GM23338 (cell line): ENCODE data around the gene FAF1. TPM values are rescaled to one million over a fixed set of nuclear protein-coding genes. Genes with fewer than 3 reads are reported as not detected.

ENCODE experiments used
- ATAC-seq: fragments of 200-7000 bp; cut with Tn5 transposase; 3 replicates; pipeline ENCODE4 v1.9.1; 2020
- DNase-seq: peaks from one replicate; pipeline ENCODE4 v3.0.0-alpha.2; 2015; ENCODE audit warnings: low spot score
- H2AFZ ChIP-seq: fragments of 200-600 bp; sonication (generic); 2 replicates; pipeline ENCODE4 v1.8.0; 2016; ENCODE audit warnings: antibody characterized with exemption, mild to moderate bottlenecking, moderate library complexity
- H3F3A ChIP-seq: fragments of 200-600 bp; sonication (generic); replicated peaks from 2 replicates; pipeline ENCODE4 v1.8.0; 2017; ENCODE audit warnings: antibody characterized with exemption, mixed run types, low read depth
- H3K27ac ChIP-seq: fragments of 200-600 bp; sonication (generic); 2 replicates; pipeline ENCODE4 v1.6.1; 2016; ENCODE audit warnings: low read depth
- H3K27me3 ChIP-seq: fragments of 200-600 bp; sonication (generic); 2 replicates; pipeline ENCODE4 v1.8.0; 2016; ENCODE audit warnings: mild to moderate bottlenecking, mixed run types, moderate library complexity; ENCODE audit not compliant: insufficient read depth
- H3K36me3 ChIP-seq: fragments of 200-600 bp; sonication (generic); 2 replicates; pipeline ENCODE4 v1.8.0; 2016; ENCODE audit warnings: mild to moderate bottlenecking; ENCODE audit not compliant: insufficient read depth
- H3K4me1 ChIP-seq: fragments of 200-600 bp; sonication (generic); 2 replicates; pipeline ENCODE4 v1.8.0; 2016; ENCODE audit warnings: mild to moderate bottlenecking, moderate library complexity; ENCODE audit not compliant: insufficient read depth
- H3K4me2 ChIP-seq: fragments of 200-600 bp; sonication (generic); 2 replicates; pipeline ENCODE4 v1.7.1; 2017; ENCODE audit warnings: mixed run types
- H3K4me3 ChIP-seq: fragments of 200-600 bp; sonication (generic); 2 replicates; pipeline ENCODE4 v1.6.1; 2016; ENCODE audit warnings: mixed run types
- H3K79me2 ChIP-seq: fragments of 200-600 bp; sonication (generic); replicated peaks from 2 replicates; pipeline ENCODE4 v1.8.0; 2017; ENCODE audit warnings: mild to moderate bottlenecking; ENCODE audit not compliant: insufficient read depth
- H3K9me2 ChIP-seq: fragments of 200-600 bp; sonication (generic); 2 replicates; pipeline ENCODE4 v1.8.0; 2017; ENCODE audit not compliant: insufficient read depth
- H4K20me1 ChIP-seq: fragments of 200-600 bp; sonication (generic); replicated peaks from 2 replicates; pipeline ENCODE4 v1.8.0; 2017; ENCODE audit warnings: mild to moderate bottlenecking; ENCODE audit not compliant: insufficient read depth
- H3K27ac Mint-ChIP-seq: 2 replicates; pipeline ENCODE4 v1.8.0; 2020; ENCODE audit warnings: inconsistent platforms, mild to moderate bottlenecking, moderate library complexity, mixed read lengths
- H3K27me3 Mint-ChIP-seq: 3 replicates; pipeline ENCODE4 v1.8.0; 2022; ENCODE audit warnings: low read depth, mild to moderate bottlenecking, moderate library complexity, mixed read lengths, inconsistent platforms; ENCODE audit not compliant: insufficient read depth, poor library complexity
- H3K36me3 Mint-ChIP-seq: 3 replicates; pipeline ENCODE4 v1.8.0; 2021; ENCODE audit warnings: low read depth, mild to moderate bottlenecking, inconsistent platforms, moderate library complexity, mixed read lengths
- H3K4me1 Mint-ChIP-seq: 3 replicates; pipeline ENCODE4 v1.8.0; 2020; ENCODE audit warnings: mild to moderate bottlenecking, inconsistent platforms, mixed read lengths
- H3K4me3 Mint-ChIP-seq: 3 replicates; pipeline ENCODE4 v1.8.0; 2021; ENCODE audit warnings: moderate library complexity, mild to moderate bottlenecking, inconsistent platforms, mixed read lengths
- H3K9me3 Mint-ChIP-seq: 3 replicates; pipeline ENCODE4 v1.8.0; 2020; ENCODE audit warnings: moderate library complexity, mild to moderate bottlenecking, inconsistent platforms, mixed read lengths
- ETS1 ChIP-seq: IDR thresholded peaks from 2 replicates; pipeline ENCODE4 v1.6.1; 2016; ENCODE audit warnings: antibody characterized with exemption
- ZNF114 ChIP-seq: fragments of 250-450 bp; sonication (Bioruptor Pico); IDR thresholded peaks from 2 replicates; pipeline ENCODE4 v1.5.0; 2020; ENCODE audit warnings: mild to moderate bottlenecking, moderate library complexity
- ZNF462 ChIP-seq: fragments of 250-450 bp; sonication (Bioruptor Pico); IDR thresholded peaks from 2 replicates; pipeline ENCODE4 v1.5.0; 2020; ENCODE audit warnings: mild to moderate bottlenecking, moderate library complexity
- polyA plus RNA-seq: library from polyadenylated mRNA; unstranded; fragments of >200 nt; fragmentation: Nextera tagmentation; extraction: Ambion mirVana; gene quantifications from 2 replicates; pipeline ENCODE4 v1.2.1, GENCODE V29; 2016
- total RNA-seq: library from RNA; depleted of rRNA; stranded (reverse); fragments of >200 nt; shearing (Covaris generic); gene quantifications from 2 replicates; pipeline ENCODE4 v1.2.3, GENCODE V29; 2014

Gene FAF1
- total and polyA plus RNA-seq, 2 experiments from 2014 or later = 24.1 to 53.2 TPM

GRCh38 chr1:50923564-50923963, 36.5 kb downstream of the FAF1 start (continued):
- TF ChIP-seq ZNF462 (CRISPR knock-in tag) = no peak

- no peak overlapping the region for H2AFZ ChIP-seq
These were observed 39.0 kb downstream of the FAF1 start for GRCh38 chr1:50921029-50921428.

GRCh38 chr1:50920409-50920808, 39.7 kb downstream of the FAF1 start:
- Histone ChIP-seq H3F3A (no peaks in the 10 kb centered on the region), H3K36me3 (no peaks in the 10 kb centered on the region), H3K79me2 (peaks cover 82% of the 10 kb centered on the region), H4K20me1 (peaks cover 19% of the 10 kb centered on the region), H3K4me3 (no peak overlapping the region), H3K27me3 (no peaks in the 10 kb centered on the region), H3K27ac (no peak overlapping the region), H2AFZ (no peak overlapping the region), H3K4me2 (no peak overlapping the region), H3K9me2 (no peaks in the 10 kb centered on the region), H3K4me1 (no peaks in the 10 kb centered on the region)
- H3K27me3 Mint-ChIP-seq = peaks cover 5% of the 10 kb centered on the region
- no peaks in the 10 kb centered on the region for H3K36me3 Mint-ChIP-seq
- H3K4me1 Mint-ChIP-seq = peaks cover 3% of the 10 kb centered on the region; the same call in 1 of the 3 replicates
- no peak overlapping the region for H3K4me3 Mint-ChIP-seq
- DNase-seq (no peak), ATAC-seq (no peak)
- no peak overlapping the region for H3K27ac Mint-ChIP-seq
- H3K9me3 Mint-ChIP-seq = no peaks in the 10 kb centered on the region
- TF ChIP-seq ETS1 = no peak
- no peak for TF ChIP-seq ZNF114
- no peak for TF ChIP-seq ZNF462 (CRISPR knock-in tag)

More at GRCh38 chr1:50921029-50921428, 39.0 kb downstream of the FAF1 start:
- H3K27me3 ChIP-seq = no peaks in the 10 kb centered on the region
- no peaks in the 10 kb centered on the region for H3F3A ChIP-seq
- H3K36me3 ChIP-seq = no peaks in the 10 kb centered on the region
- H3K9me2 ChIP-seq = no peaks in the 10 kb centered on the region
- Mint-ChIP-seq H3K36me3 (no peaks in the 10 kb centered on the region), H3K27ac (no peak overlapping the region), H3K4me3 (no peak overlapping the region), H3K9me3 (no peaks in the 10 kb centered on the region), H3K27me3 (peaks cover 5% of the 10 kb centered on the region), H3K4me1 (peaks cover 3% of the 10 kb centered on the region; the same call in 1 of the 3 replicates)
- H3K4me2 ChIP-seq = no peak overlapping the region
- DNase-seq = no peak
- H3K79me2 ChIP-seq = peaks cover 87% of the 10 kb centered on the region
- H3K27ac ChIP-seq = no peak overlapping the region
- ATAC-seq = no peak
- TF ChIP-seq ZNF114 = no peak
- H4K20me1 ChIP-seq = peaks cover 19% of the 10 kb centered on the region
- no peaks in the 10 kb centered on the region for H3K4me1 ChIP-seq
- no peak overlapping the region for H3K4me3 ChIP-seq
